ENCODE data around the gene KLHL22.
A peak's percentile ranks its signal among the peaks of the same experiment; 100 is the strongest.

KLHL22 gene

DNA sequence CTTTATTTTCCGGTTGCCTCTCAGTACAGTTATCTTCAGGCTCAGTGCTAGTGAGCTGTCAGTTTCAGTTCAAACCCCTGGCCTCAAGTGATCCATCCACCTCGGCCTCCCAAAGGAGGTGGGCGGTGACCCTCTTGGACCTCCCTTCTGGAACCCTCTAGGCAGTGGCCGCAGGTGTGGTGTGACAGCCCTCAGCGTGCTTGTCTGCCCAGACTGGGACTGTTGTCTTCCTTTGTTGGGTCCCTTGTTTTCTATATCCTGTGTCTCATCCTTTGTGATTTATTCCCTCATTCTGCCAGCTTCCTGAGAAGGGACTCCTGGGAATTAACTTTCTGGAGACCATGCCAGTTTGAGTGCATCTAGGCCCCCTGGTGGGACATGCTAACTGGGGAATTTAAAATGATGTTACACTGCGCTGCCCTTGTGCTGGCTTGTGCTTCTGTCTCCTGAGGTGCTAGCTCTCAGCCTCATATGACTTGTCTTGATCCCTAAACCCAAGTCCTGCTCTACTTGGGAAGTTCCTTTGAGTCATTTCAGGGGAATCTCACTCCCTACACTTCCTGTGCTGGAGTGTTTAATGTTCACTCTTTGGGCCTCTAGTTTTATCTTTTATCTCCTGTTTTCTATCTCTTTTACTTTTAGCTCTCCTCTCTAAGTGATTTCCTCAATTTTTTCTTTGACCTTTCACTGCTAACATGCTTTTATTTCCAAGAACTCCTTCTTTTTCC is 31.2 kb upstream of the KLHL22 start:
- ATAC-seq = peak; percentile 40
- no peak for TF ChIP-seq PPARA (CRISPR knock-in tag; IDR thresholded peaks at IDR 0.05; ENCODE audit: borderline replicate concordance)
- TF ChIP-seq OSR1 (CRISPR knock-in tag; IDR thresholded peaks at IDR 0.05) = no peak
- no peak for TF ChIP-seq RARB (CRISPR knock-in tag; IDR thresholded peaks at IDR 0.05)
- no peak for TF ChIP-seq GLIS3 (CRISPR knock-in tag; IDR thresholded peaks at IDR 0.05)
- TF ChIP-seq ARNTL (CRISPR knock-in tag; IDR thresholded peaks at IDR 0.05; ENCODE audit: borderline replicate concordance, low read depth) = no peak
- TF ChIP-seq ISL1 (CRISPR knock-in tag; IDR thresholded peaks at IDR 0.05) = no peak
- TF ChIP-seq CSDC2 (CRISPR knock-in tag; IDR thresholded peaks at IDR 0.05) = no peak
- TF ChIP-seq ZNF8 (CRISPR knock-in tag; IDR thresholded peaks at IDR 0.05) = no peak
- TF ChIP-seq ZFP30 (CRISPR knock-in tag; IDR thresholded peaks at IDR 0.05) = no peak

DNA sequence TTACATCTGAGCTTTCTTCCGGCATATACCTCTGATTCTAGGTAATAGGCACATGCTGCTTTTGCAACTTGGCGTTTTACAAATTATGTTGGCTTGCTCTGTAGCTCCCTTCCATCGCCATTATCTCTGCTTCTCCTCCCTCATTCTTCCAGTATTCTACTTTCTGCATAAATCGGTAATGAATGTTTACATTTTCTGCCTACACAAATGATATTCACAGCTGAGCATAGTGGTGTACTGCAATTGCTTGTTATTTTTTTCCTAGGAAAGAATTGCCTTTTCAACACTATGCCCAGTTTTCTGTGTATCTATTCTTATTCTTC is 30.7 kb upstream of the KLHL22 start:
- TF ChIP-seq SNAI2 (CRISPR knock-in tag; IDR thresholded peaks at IDR 0.05) = no peak
- no peak for ATAC-seq

DNA sequence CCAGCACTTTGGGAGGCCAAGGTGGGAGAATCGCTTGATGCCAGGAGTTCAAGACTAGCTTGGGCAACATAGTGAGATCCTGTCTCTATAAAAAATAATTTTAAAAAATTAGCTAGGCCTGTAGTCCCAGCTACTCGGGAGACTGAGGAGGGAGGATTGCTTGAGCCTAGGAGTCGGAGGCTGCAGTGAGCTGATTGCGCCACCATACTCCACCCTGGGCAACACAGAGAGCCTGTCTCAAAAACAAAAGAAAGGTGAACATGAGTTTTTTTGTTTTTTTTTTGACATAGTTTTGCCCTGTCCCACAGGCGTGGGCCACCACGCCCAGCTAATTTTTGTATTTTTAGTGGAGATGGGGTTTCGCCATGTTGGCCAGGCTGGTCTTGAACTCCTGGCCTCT is 29.5 kb upstream of the KLHL22 start:
- ATAC-seq = no peak

DNA sequence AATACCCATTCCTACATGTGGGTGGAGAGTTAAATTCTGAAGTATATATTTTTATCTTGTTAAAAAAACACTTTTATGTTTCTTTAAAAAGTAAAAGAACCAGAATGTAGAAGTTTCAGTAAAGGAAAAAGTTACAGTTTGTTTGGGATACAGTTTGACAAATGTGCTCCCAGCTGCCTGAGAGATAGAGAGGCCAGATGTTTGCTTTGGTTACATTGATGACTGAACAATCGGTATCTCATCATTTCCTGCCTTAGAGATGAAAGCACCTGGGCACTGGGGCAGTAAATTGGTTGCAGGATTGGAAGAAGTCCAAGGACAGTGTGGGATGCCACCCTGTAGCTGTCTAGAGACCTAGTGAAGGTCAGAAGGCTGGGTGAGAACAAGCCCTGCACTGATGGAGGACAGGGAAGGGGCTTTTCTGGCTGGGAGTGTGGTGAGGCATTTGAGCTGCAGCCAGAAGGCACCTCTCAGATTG is 28.4 kb upstream of the KLHL22 start:
- TF ChIP-seq PPARA (CRISPR knock-in tag; IDR thresholded peaks at IDR 0.05; ENCODE audit: borderline replicate concordance) = no peak
- TF ChIP-seq, protein P1, sequence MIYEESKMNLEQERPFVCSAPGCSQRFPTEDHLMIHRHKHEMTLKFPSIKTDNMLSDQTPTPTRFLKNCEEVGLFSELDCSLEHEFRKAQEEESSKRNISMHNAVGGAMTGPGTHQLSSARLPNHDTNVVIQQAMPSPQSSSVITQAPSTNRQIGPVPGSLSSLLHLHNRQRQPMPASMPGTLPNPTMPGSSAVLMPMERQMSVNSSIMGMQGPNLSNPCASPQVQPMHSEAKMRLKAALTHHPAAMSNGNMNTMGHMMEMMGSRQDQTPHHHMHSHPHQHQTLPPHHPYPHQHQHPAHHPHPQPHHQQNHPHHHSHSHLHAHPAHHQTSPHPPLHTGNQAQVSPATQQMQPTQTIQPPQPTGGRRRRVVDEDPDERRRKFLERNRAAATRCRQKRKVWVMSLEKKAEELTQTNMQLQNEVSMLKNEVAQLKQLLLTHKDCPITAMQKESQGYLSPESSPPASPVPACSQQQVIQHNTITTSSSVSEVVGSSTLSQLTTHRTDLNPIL (CRISPR knock-in tag; IDR thresholded peaks at IDR 0.05; ENCODE audit: low read depth) = no peak
- TF ChIP-seq OSR1 (CRISPR knock-in tag; IDR thresholded peaks at IDR 0.05) = no peak
- no peak for TF ChIP-seq ARNTL (CRISPR knock-in tag; IDR thresholded peaks at IDR 0.05; ENCODE audit: borderline replicate concordance, low read depth)
- no peak for TF ChIP-seq CSRNP3 (CRISPR knock-in tag; IDR thresholded peaks at IDR 0.05)
- no peak for TF ChIP-seq ESRRG (CRISPR knock-in tag; IDR thresholded peaks at IDR 0.05)
- TF ChIP-seq RARB (CRISPR knock-in tag; IDR thresholded peaks at IDR 0.05) = no peak
- TF ChIP-seq ZNF70 (CRISPR knock-in tag; IDR thresholded peaks at IDR 0.05) = no peak
- TF ChIP-seq SNAI2 (CRISPR knock-in tag; IDR thresholded peaks at IDR 0.05) = no peak
- no peak for TF ChIP-seq ZNF8 (CRISPR knock-in tag; IDR thresholded peaks at IDR 0.05)
- no peak for ATAC-seq

More for the DNA sequence above, 29.5 kb upstream of the KLHL22 start:
- no peak for TF ChIP-seq POU6F1 (CRISPR knock-in tag; IDR thresholded peaks at IDR 0.05; ENCODE audit: borderline replicate concordance, low read depth)
- TF ChIP-seq ZC3H10 (CRISPR knock-in tag; IDR thresholded peaks at IDR 0.05) = no peak
- TF ChIP-seq, protein P2, sequence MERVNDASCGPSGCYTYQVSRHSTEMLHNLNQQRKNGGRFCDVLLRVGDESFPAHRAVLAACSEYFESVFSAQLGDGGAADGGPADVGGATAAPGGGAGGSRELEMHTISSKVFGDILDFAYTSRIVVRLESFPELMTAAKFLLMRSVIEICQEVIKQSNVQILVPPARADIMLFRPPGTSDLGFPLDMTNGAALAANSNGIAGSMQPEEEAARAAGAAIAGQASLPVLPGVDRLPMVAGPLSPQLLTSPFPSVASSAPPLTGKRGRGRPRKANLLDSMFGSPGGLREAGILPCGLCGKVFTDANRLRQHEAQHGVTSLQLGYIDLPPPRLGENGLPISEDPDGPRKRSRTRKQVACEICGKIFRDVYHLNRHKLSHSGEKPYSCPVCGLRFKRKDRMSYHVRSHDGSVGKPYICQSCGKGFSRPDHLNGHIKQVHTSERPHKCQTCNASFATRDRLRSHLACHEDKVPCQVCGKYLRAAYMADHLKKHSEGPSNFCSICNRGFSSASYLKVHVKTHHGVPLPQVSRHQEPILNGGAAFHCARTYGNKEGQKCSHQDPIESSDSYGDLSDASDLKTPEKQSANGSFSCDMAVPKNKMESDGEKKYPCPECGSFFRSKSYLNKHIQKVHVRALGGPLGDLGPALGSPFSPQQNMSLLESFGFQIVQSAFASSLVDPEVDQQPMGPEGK (CRISPR knock-in tag; IDR thresholded peaks at IDR 0.05; ENCODE audit: borderline replicate concordance) = no peak
- TF ChIP-seq, protein P1 (CRISPR knock-in tag; IDR thresholded peaks at IDR 0.05; ENCODE audit: low read depth) = no peak
- no peak for TF ChIP-seq ESRRG (CRISPR knock-in tag; IDR thresholded peaks at IDR 0.05)
- no peak for TF ChIP-seq GLIS3 (CRISPR knock-in tag; IDR thresholded peaks at IDR 0.05)
- TF ChIP-seq ZNF565 (CRISPR knock-in tag; conservative IDR thresholded peaks at IDR 0.05; ENCODE audit: low read depth) = no peak
- no peak for TF ChIP-seq ZFP3 (CRISPR knock-in tag; IDR thresholded peaks at IDR 0.05)
- no peak for TF ChIP-seq ZNF8 (CRISPR knock-in tag; IDR thresholded peaks at IDR 0.05)
- TF ChIP-seq TCF4 (CRISPR knock-in tag; IDR thresholded peaks at IDR 0.05; ENCODE audit: borderline replicate concordance) = no peak
- TF ChIP-seq TOX (CRISPR knock-in tag; IDR thresholded peaks at IDR 0.05; ENCODE audit: borderline replicate concordance) = no peak
- TF ChIP-seq OSR1 (CRISPR knock-in tag; IDR thresholded peaks at IDR 0.05) = no peak
- TF ChIP-seq ISL1 (CRISPR knock-in tag; IDR thresholded peaks at IDR 0.05) = no peak
